Parathyroid adenoma (tissue), 2 donors: Measurements from ENCODE around the gene CYBA.

Experiments
- H2AFZ ChIP-seq: fragments of 300-600 bp; sonication (generic); one replicate; pipeline ENCODE4 v1.7.0; 2017; ENCODE audit warnings: antibody characterized with exemption, mild to moderate bottlenecking
- H3K27ac ChIP-seq: fragments of 300-600 bp; sonication (generic); one replicate; pipeline ENCODE4 v1.7.0; 2017
- H3K27me3 ChIP-seq: fragments of 300-600 bp; sonication (generic); one replicate; pipeline ENCODE4 v1.7.0; 2017; ENCODE audit warnings: low read length; ENCODE audit not compliant: control insufficient read depth, insufficient read depth
- H3K36me3 ChIP-seq: fragments of 300-600 bp; sonication (generic); one replicate; pipeline ENCODE4 v1.7.0; 2017; ENCODE audit warnings: low read length; ENCODE audit not compliant: control insufficient read depth, insufficient read depth
- H3K4me1 ChIP-seq: fragments of 300-600 bp; sonication (generic); one replicate; pipeline ENCODE4 v1.7.0; 2017; ENCODE audit warnings: control low read depth
- H3K4me2 ChIP-seq: fragments of 300-600 bp; sonication (generic); one replicate; pipeline ENCODE4 v1.7.0; 2017; ENCODE audit warnings: low read length
- H3K4me3 ChIP-seq: fragments of 300-600 bp; sonication (generic); one replicate; pipeline ENCODE4 v1.7.0; 2017; ENCODE audit warnings: low read depth, low read length
- H3K79me2 ChIP-seq: fragments of 300-600 bp; sonication (generic); one replicate; pipeline ENCODE4 v1.7.0; 2017; ENCODE audit warnings: control low read depth
- H3K9ac ChIP-seq: fragments of 300-600 bp; sonication (generic); one replicate; pipeline ENCODE4 v1.7.0; 2017; ENCODE audit warnings: mild to moderate bottlenecking
- H3K9me3 ChIP-seq: fragments of 300-600 bp; sonication (generic); one replicate; pipeline ENCODE4 v1.7.0; 2017; ENCODE audit warnings: low read length; ENCODE audit not compliant: control insufficient read depth
- TF ChIP-seq, protein P1 (sequence below): fragments of 300-600 bp; sonication (generic); IDR thresholded peaks from one replicate; pipeline ENCODE4 v1.7.0; 2017; ENCODE audit warnings: antibody characterized with exemption, mild to moderate bottlenecking
- donor health status: primary hyperparathyroidism.

Gene CYBA

DNA sequence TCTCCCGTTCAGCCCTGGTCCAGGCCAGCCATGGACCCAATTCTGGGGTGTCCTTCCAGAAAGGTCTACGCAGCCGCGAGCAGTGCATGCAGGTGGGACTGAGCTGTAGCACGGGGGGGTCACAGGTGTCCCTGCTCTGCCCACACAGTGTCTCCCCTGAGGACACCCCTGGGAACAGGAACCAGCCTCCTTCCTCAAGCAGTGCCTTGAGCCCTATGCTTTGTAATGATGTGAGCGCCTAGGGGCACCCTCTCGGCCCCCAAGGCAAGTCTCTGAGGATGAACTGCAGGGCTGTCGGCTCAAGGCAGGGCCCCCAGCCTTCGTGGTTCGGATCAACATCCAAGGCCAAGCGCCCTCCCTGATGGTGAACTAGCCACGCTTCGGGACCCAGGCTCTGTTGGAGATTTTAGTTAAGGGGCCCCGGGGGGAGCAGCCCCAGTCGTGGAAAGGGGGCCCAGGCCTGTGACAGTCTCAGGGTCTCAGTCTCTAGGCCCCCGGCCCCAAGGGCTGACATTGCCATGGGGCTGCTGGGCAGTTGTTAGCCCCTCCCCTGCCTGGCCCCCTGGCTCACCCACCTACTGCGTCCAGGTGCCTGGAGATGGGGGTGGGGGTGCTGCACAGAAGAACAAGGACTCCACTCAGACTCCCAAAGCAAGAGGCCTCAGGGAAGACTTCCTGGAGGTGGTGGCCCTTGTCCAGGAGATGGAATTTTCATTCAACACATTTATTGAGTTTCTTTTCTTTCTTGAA is 10.2 kb downstream of the CYBA start:
- Histone ChIP-seq H3K79me2 (no peaks in the 10 kb centered on the region), H3K4me3 (no peak overlapping the region), H3K27ac (no peak overlapping the region), H3K9me3 (no peaks in the 10 kb centered on the region), H3K9ac (no peak overlapping the region), H3K36me3 (no peaks in the 10 kb centered on the region), H3K4me2 (no peak overlapping the region), H3K4me1 (no peaks in the 10 kb centered on the region), H3K27me3 (no peaks in the 10 kb centered on the region), H2AFZ (no peak overlapping the region)
- TF ChIP-seq, protein P1, sequence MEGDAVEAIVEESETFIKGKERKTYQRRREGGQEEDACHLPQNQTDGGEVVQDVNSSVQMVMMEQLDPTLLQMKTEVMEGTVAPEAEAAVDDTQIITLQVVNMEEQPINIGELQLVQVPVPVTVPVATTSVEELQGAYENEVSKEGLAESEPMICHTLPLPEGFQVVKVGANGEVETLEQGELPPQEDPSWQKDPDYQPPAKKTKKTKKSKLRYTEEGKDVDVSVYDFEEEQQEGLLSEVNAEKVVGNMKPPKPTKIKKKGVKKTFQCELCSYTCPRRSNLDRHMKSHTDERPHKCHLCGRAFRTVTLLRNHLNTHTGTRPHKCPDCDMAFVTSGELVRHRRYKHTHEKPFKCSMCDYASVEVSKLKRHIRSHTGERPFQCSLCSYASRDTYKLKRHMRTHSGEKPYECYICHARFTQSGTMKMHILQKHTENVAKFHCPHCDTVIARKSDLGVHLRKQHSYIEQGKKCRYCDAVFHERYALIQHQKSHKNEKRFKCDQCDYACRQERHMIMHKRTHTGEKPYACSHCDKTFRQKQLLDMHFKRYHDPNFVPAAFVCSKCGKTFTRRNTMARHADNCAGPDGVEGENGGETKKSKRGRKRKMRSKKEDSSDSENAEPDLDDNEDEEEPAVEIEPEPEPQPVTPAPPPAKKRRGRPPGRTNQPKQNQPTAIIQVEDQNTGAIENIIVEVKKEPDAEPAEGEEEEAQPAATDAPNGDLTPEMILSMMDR, result no peak

GRCh38 chr16:88640039-88640495 is 10.8 kb downstream of the CYBA start:
- Histone ChIP-seq H3K27ac (no peak overlapping the region), H3K4me3 (no peak overlapping the region)

DNA sequence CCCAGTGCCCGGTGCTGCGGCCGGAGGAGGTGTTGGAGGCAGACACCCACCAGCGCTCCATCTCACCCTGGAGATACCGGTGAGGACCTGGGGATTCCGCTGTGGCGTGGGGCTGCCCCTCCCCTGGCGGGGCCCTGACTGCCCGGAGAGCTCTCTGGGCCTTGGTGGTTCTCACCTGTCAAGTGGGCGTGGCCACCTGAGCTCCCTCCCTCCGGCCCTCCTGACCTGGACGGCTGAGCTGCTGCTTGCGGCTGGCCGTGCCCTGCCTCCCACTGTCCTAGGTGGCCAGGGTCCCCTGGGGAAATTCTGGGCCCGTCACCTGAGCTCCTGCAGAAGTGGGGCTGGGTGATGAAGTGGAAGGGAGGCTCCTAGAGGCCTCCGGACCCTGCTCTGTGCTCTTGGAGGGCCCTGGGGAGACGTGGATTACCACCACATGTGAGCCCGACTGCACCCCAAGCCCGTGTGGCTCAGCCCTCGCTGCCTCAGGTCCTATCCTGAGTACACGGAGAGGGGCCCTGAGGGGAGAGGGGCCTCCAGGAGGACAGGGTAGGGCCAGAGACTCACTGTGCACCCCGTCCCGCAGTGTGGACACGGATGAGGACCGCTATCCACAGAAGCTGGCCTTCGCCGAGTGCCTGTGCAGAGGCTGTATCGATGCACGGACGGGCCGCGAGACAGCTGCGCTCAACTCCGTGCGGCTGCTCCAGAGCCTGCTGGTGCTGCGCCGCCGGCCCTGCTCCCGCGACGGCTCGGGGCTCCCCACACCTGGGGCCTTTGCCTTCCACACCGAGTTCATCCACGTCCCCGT is 11.4 kb downstream of the CYBA start:
- H3K79me2 ChIP-seq, result no peaks in the 10 kb centered on the region
- H3K36me3 ChIP-seq, result no peaks in the 10 kb centered on the region
- no peak overlapping the region for H3K4me2 ChIP-seq
- no peaks in the 10 kb centered on the region for H3K9me3 ChIP-seq
- TF ChIP-seq, protein P1, result no peak
- H2AFZ ChIP-seq, result no peak overlapping the region
- no peaks in the 10 kb centered on the region for H3K27me3 ChIP-seq
- H3K9ac ChIP-seq, result no peak overlapping the region
- no peak overlapping the region for H3K27ac ChIP-seq
- no peak overlapping the region for H3K4me3 ChIP-seq
- no peaks in the 10 kb centered on the region for H3K4me1 ChIP-seq

More at GRCh38 chr16:88640039-88640495, 10.8 kb downstream of the CYBA start:
- no peak overlapping the region for H3K9ac ChIP-seq
- H3K9me3 ChIP-seq, result no peaks in the 10 kb centered on the region
- H2AFZ ChIP-seq, result no peak overlapping the region
- H3K36me3 ChIP-seq, result no peaks in the 10 kb centered on the region
- H3K4me2 ChIP-seq, result no peak overlapping the region
- TF ChIP-seq, protein P1, result no peak
- H3K27me3 ChIP-seq, result no peaks in the 10 kb centered on the region
- H3K79me2 ChIP-seq, result no peaks in the 10 kb centered on the region
- H3K4me1 ChIP-seq, result no peaks in the 10 kb centered on the region

DNA sequence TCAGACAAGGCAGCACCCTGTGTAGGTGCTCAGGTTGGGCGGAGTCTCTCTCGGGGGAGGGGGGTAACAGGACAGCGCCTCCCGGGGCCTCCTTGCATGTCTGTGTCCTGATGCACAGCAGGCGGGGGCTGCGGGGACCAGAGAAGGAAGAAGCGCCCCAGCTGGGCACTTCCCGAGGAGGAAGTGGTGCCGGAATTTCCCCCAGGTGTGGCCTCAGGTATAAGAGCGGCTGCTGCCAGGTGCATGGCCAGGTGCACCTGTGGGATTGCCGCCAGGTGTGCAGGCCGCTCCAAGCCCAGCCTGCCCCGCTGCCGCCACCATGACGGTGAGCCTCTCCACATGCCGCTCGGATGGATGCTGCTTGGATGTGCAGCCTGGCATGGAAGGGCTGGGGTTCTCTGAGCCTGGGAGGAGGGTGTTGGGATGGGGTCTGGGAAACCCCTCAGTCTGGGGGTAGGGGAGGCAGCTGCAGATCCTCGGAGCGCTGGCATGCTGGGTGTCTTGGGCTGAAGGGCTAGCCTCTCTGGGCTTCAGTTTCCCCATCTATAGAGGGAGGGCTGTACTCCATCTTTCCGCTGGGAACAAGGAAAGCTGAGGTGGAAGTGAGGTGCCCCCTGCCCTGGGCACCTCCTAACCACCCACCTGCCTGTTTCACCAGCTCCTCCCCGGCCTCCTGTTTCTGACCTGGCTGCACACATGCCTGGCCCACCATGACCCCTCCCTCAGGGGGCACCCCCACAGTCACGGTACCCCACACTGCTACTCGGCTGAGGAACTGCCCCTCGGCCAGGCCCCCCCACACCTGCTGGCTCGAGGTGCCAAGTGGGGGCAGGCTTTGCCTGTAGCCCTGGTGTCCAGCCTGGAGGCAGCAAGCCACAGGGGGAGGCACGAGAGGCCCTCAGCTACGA is 12.3 kb downstream of the CYBA start, which contains the start of gene IL17C:
IL17C (plus strand) TSS at position 250 of the 908 bp plus-strand sequence; CDS start at position 320, 70 bp downstream.
- Histone ChIP-seq H3K36me3 (no peaks in the 10 kb centered on the region), H3K4me2 (no peak within 1 kb of the TSS), H3K27me3 (no peaks in the 10 kb centered on the region), H3K79me2 (no peaks in the 10 kb centered on the region), H3K4me1 (no peaks in the 10 kb centered on the region), H3K9me3 (no peaks in the 10 kb centered on the region), H3K4me3 (no peak within 1 kb of the TSS), H2AFZ (no peak within 1 kb of the TSS), H3K9ac (no peak within 1 kb of the TSS), H3K27ac (no peak within 1 kb of the TSS)
- TF ChIP-seq, protein P1, result no peak
